WI38 (cell line): ENCODE measurements around the gene SWAP70.

Experiments
- H3K4me3 ChIP-seq: 2 replicates; pipeline ENCODE4 v1.5.1; 2011; ENCODE audit warnings: low read depth, mild to moderate bottlenecking, control low read depth, low read length
- CTCF ChIP-seq: IDR thresholded peaks from 2 replicates; pipeline ENCODE4 v1.5.1; 2012; ENCODE audit warnings: low read depth, mild to moderate bottlenecking, control low read depth, low read length

Gene SWAP70

GRCh38 chr11:9765320-9766101 is 101.6 kb downstream of the SWAP70 start:
- no peak for TF ChIP-seq CTCF
- H3K4me3 ChIP-seq = no peak overlapping the region

- no peak for TF ChIP-seq CTCF
- H3K4me3 ChIP-seq = no peak overlapping the region
These were observed 105.7 kb downstream of the SWAP70 start for GRCh38 chr11:9769621-9770020.

- no peak for TF ChIP-seq CTCF
- H3K4me3 ChIP-seq = no peak overlapping the region
These were observed 107.2 kb downstream of the SWAP70 start for GRCh38 chr11:9771071-9771511.

- no peak for TF ChIP-seq CTCF
These were observed 108.3 kb downstream of the SWAP70 start for GRCh38 chr11:9772218-9772617.

GRCh38 chr11:9773524-9773923 is 109.6 kb downstream of the SWAP70 start:
- H3K4me3 ChIP-seq = no peak overlapping the region
- TF ChIP-seq CTCF = no peak

More at GRCh38 chr11:9772218-9772617, 108.3 kb downstream of the SWAP70 start:
- H3K4me3 ChIP-seq = no peak overlapping the region

- H3K4me3 ChIP-seq = no peak overlapping the region
- TF ChIP-seq CTCF = no peak
These were observed 110.2 kb downstream of the SWAP70 start for GRCh38 chr11:9774109-9774508.

- no peak for TF ChIP-seq CTCF
- peak overlapping the region; percentile 57 for H3K4me3 ChIP-seq
These were observed 110.9 kb downstream of the SWAP70 start for GRCh38 chr11:9774591-9775397.
